ENCODE results near the gene CPLX3. TPM values are rescaled to one million over a fixed set of nuclear protein-coding genes. Genes with fewer than 3 reads are reported as not detected.

The CPLX3 gene
- polyA plus RNA-seq, 1 donor from 2014 or later = 0.27 TPM

GRCh38 chr15:74867466-74868038 is 41.1 kb downstream of the CPLX3 start:
- TF ChIP-seq REST (IDR thresholded peaks at IDR 0.05; ENCODE audit: borderline replicate concordance) (no peak), EP300 (conservative IDR thresholded peaks at IDR 0.05; ENCODE audit: poor library complexity, severe bottlenecking) (no peak), MXI1 (conservative IDR thresholded peaks at IDR 0.05; ENCODE audit: poor library complexity, severe bottlenecking) (no peak), SMC3 (conservative IDR thresholded peaks at IDR 0.05; ENCODE audit: poor library complexity) (no peak), RAD21 (conservative IDR thresholded peaks at IDR 0.05) (no peak), CTCF (IDR thresholded peaks at IDR 0.05; ENCODE audit: poor library complexity, severe bottlenecking) (no peak), EZH2 (IDR thresholded peaks at IDR 0.05; ENCODE audit: borderline replicate concordance, insufficient read depth, low read length, poor library complexity, severe bottlenecking) (no peak), TAF1 (IDR thresholded peaks at IDR 0.05; ENCODE audit: low read depth) (no peak), POLR2AphosphoS5 (IDR thresholded peaks at IDR 0.05) (no peak)
- Histone ChIP-seq H3K27ac (ENCODE audit: low read length) (no peak overlapping the region), H3K9me3 (ENCODE audit: low read length) (no peaks in the 10 kb centered on the region), H4K20me1 (ENCODE audit: insufficient read depth) (no peaks in the 10 kb centered on the region), H3K9ac (ENCODE audit: low read length) (no peak overlapping the region), H3K27me3 (ENCODE audit: insufficient read depth, low read depth, low read length) (no peaks in the 10 kb centered on the region), H3K36me3 (ENCODE audit: insufficient read depth, low read length) (no peaks in the 10 kb centered on the region), H3K4me2 (ENCODE audit: low read length) (no peak overlapping the region), H3K9me2 (ENCODE audit: insufficient read depth, low read length) (no peaks in the 10 kb centered on the region), H3K4me3 (ENCODE audit: low read length) (no peak overlapping the region), H3F3A (ENCODE audit: insufficient read depth, low read length, poor library complexity, severe bottlenecking) (no peaks in the 10 kb centered on the region), H2AFZ (ENCODE audit: low read depth, low read length) (no peak overlapping the region), H3K79me2 (replicated peaks; ENCODE audit: insufficient read depth, low read length) (peaks cover 21% of the 10 kb centered on the region)

GRCh38 chr15:74868059-74868458 is 41.6 kb downstream of the CPLX3 start:
- H3K79me2 ChIP-seq (replicated peaks; ENCODE audit: insufficient read depth, low read length) = peaks cover 23% of the 10 kb centered on the region
- TF ChIP-seq EZH2 (IDR thresholded peaks at IDR 0.05; ENCODE audit: borderline replicate concordance, insufficient read depth, low read length, poor library complexity, severe bottlenecking) (no peak), REST (IDR thresholded peaks at IDR 0.05; ENCODE audit: borderline replicate concordance) (no peak), CTCF (IDR thresholded peaks at IDR 0.05; ENCODE audit: poor library complexity, severe bottlenecking) (no peak), MXI1 (conservative IDR thresholded peaks at IDR 0.05; ENCODE audit: poor library complexity, severe bottlenecking) (no peak), POLR2AphosphoS5 (IDR thresholded peaks at IDR 0.05) (no peak), RAD21 (conservative IDR thresholded peaks at IDR 0.05) (no peak), SMC3 (conservative IDR thresholded peaks at IDR 0.05; ENCODE audit: poor library complexity) (no peak), EP300 (conservative IDR thresholded peaks at IDR 0.05; ENCODE audit: poor library complexity, severe bottlenecking) (no peak), TAF1 (IDR thresholded peaks at IDR 0.05; ENCODE audit: low read depth) (no peak)
- H2AFZ ChIP-seq (ENCODE audit: low read depth, low read length) = no peak overlapping the region
- no peaks in the 10 kb centered on the region for H3K36me3 ChIP-seq (ENCODE audit: insufficient read depth, low read length)
- H3K9me2 ChIP-seq (ENCODE audit: insufficient read depth, low read length) = no peaks in the 10 kb centered on the region
- no peaks in the 10 kb centered on the region for H3K9me3 ChIP-seq (ENCODE audit: low read length)
- H3K27me3 ChIP-seq (ENCODE audit: insufficient read depth, low read depth, low read length) = no peaks in the 10 kb centered on the region
- H3K27ac ChIP-seq (ENCODE audit: low read length) = no peak overlapping the region
- H3K4me2 ChIP-seq (ENCODE audit: low read length) = no peak overlapping the region
- H3F3A ChIP-seq (ENCODE audit: insufficient read depth, low read length, poor library complexity, severe bottlenecking) = no peaks in the 10 kb centered on the region
- H3K9ac ChIP-seq (ENCODE audit: low read length) = no peak overlapping the region
- H3K4me3 ChIP-seq (ENCODE audit: low read length) = no peak overlapping the region
- H4K20me1 ChIP-seq (ENCODE audit: insufficient read depth) = no peaks in the 10 kb centered on the region
